Measurements from ENCODE around the gene TMEM175.

The TMEM175 gene

GRCh38 chr4:903066-904046 lies 28.9 kb upstream of the TMEM175 start:
- no peak for TF ChIP-seq CTCF (IDR thresholded peaks at IDR 0.05; ENCODE audit: control insufficient read depth, extremely low read depth, insufficient read depth)
- H3K4me3 ChIP-seq (ENCODE audit: low read depth, low read length): no peak overlapping the region
- DNase-seq (ENCODE audit: low read depth): no peak

- DNase-seq (ENCODE audit: low read depth): no peak
- no peak overlapping the region for H3K4me3 ChIP-seq (ENCODE audit: low read depth, low read length)
- TF ChIP-seq CTCF (IDR thresholded peaks at IDR 0.05; ENCODE audit: control insufficient read depth, extremely low read depth, insufficient read depth): no peak
These were observed 26.5 kb upstream of the TMEM175 start for GRCh38 chr4:905485-906338.

GRCh38 chr4:906339-907102 lies 25.7 kb upstream of the TMEM175 start:
- no peak overlapping the region for H3K4me3 ChIP-seq (ENCODE audit: low read depth, low read length)
- DNase-seq (ENCODE audit: low read depth): no peak
- TF ChIP-seq CTCF (IDR thresholded peaks at IDR 0.05; ENCODE audit: control insufficient read depth, extremely low read depth, insufficient read depth): no peak

GRCh38 chr4:907103-907400 lies 25.2 kb upstream of the TMEM175 start:
- H3K4me3 ChIP-seq (ENCODE audit: low read depth, low read length): no peak overlapping the region
- no peak for DNase-seq (ENCODE audit: low read depth)
- no peak for TF ChIP-seq CTCF (IDR thresholded peaks at IDR 0.05; ENCODE audit: control insufficient read depth, extremely low read depth, insufficient read depth)

- H3K4me3 ChIP-seq (ENCODE audit: low read depth, low read length): no peak overlapping the region
- TF ChIP-seq CTCF (IDR thresholded peaks at IDR 0.05; ENCODE audit: control insufficient read depth, extremely low read depth, insufficient read depth): no peak
- no peak for DNase-seq (ENCODE audit: low read depth)
These were observed 24.4 kb upstream of the TMEM175 start for GRCh38 chr4:907691-908425.

GRCh38 chr4:909131-909571 lies 23.1 kb upstream of the TMEM175 start:
- no peak for DNase-seq (ENCODE audit: low read depth)
- TF ChIP-seq CTCF (IDR thresholded peaks at IDR 0.05; ENCODE audit: control insufficient read depth, extremely low read depth, insufficient read depth): no peak
- H3K4me3 ChIP-seq (ENCODE audit: low read depth, low read length): no peak overlapping the region
